H1 (cell line): ENCODE data around the gene SLC35A3. TPM values are rescaled to one million over a fixed set of nuclear protein-coding genes. Genes with fewer than 3 reads are reported as not detected.

Source experiments
- CTCF ChIA-PET: fragments of 300-600 bp; sonication (Branson Sonifier 250); formaldehyde crosslinking; loops from one replicate; lab custom pipeline; 2021; ENCODE audit not compliant: partially characterized antibody; lab: Charles Lee
- POLR2A ChIA-PET: fragments of 300-600 bp; sonication (Branson Sonifier 250); formaldehyde crosslinking; loops from one replicate; lab custom pipeline; 2021; ENCODE audit warnings: inconsistent platforms; ENCODE audit not compliant: partially characterized antibody; lab: Charles Lee
- DNase-seq, 2 experiments: peaks; one replicate each; pipeline versions ENCODE4 v3.0.0 to v3.0.0-alpha.2; 2010 to 2022; ENCODE audit warnings: low spot score in 2 of 2, low read depth in 1 of 2, mixed read lengths in 1 of 2
- FAIRE-seq: peaks from 2 replicates; lab custom pipeline; 2011; peaks lifted over from hg19 to GRCh38; lab: Jason Lieb, UNC
- H2AFZ ChIP-seq: 2 replicates; pipeline ENCODE4 v1.8.1; 2012; ENCODE audit warnings: low read length, inconsistent platforms
- H2AK5ac ChIP-seq: 2 replicates; pipeline ENCODE4 v1.6.1; 2013; ENCODE audit warnings: low read depth, low read length
- H2BK120ac ChIP-seq: replicated peaks from 2 replicates; pipeline ENCODE3; 2013; ENCODE audit warnings: low read depth, low read length, inconsistent platforms
- H2BK12ac ChIP-seq: 2 replicates; pipeline ENCODE4 v1.6.1; 2013; ENCODE audit warnings: low read depth, low read length
- H2BK15ac ChIP-seq: 2 replicates; pipeline ENCODE4 v1.6.1; 2013; ENCODE audit warnings: low read length
- H2BK20ac ChIP-seq: 2 replicates; pipeline ENCODE4 v1.6.1; 2013; ENCODE audit warnings: low read length
- H2BK5ac ChIP-seq: 2 replicates; pipeline ENCODE4 v1.6.1; 2013; ENCODE audit warnings: low read depth, low read length
- H3K14ac ChIP-seq: 2 replicates; pipeline ENCODE4 v1.6.1; 2013; ENCODE audit warnings: inconsistent platforms; ENCODE audit not compliant: insufficient read length
- H3K18ac ChIP-seq: 2 replicates; pipeline ENCODE4 v1.6.1; 2013; ENCODE audit warnings: low read length; ENCODE audit errors: extremely low read depth
- H3K23ac ChIP-seq: 2 replicates; pipeline ENCODE4 v1.6.1; 2013; ENCODE audit warnings: inconsistent platforms; ENCODE audit not compliant: insufficient read length
- H3K23me2 ChIP-seq: 2 replicates; pipeline ENCODE4 v1.6.1; 2013; ENCODE audit warnings: low read depth, low read length
- H3K27ac ChIP-seq: 2 replicates; pipeline ENCODE4 v1.6.1; 2011; ENCODE audit warnings: low read depth, low read length, inconsistent platforms
- H3K27me3 ChIP-seq, 4 experiments: replicated peaks in 1 of 4; 1 replicate in 1 of 4; 2 replicates in 3 of 4; pipeline versions ENCODE4 v1.6.1 to v1.8.1; 2011 to 2013; ENCODE audit warnings: low read length in 3 of 4, mild to moderate bottlenecking in 3 of 4, inconsistent platforms in 2 of 4, mixed read lengths in 2 of 4, moderate library complexity in 1 of 4; ENCODE audit not compliant: control insufficient read depth in 3 of 4, insufficient read depth in 3 of 4; ENCODE audit errors: extremely low read depth in 1 of 4
- H3K36me3 ChIP-seq, 4 experiments: 2 replicates each; pipeline versions ENCODE4 v1.6.1 to v1.8.1; 2011 to 2013; ENCODE audit warnings: mild to moderate bottlenecking in 4 of 4, low read length in 3 of 4, moderate library complexity in 2 of 4, control low read depth in 1 of 4, inconsistent platforms in 1 of 4; ENCODE audit not compliant: insufficient read depth in 4 of 4, control insufficient read depth in 2 of 4
- H3K4ac ChIP-seq: replicated peaks from 2 replicates; pipeline ENCODE3; 2013; ENCODE audit warnings: low read length, low read depth, mixed read lengths, inconsistent platforms; ENCODE audit not compliant: insufficient read length
- H3K4me1 ChIP-seq, 4 experiments: replicated peaks in 1 of 4; 1 replicate in 1 of 4; 2 replicates in 3 of 4; pipeline versions ENCODE4 v1.6.1 to v1.8.1; 2011 to 2013; ENCODE audit warnings: low read length in 3 of 4, inconsistent platforms in 2 of 4, mixed read lengths in 1 of 4; ENCODE audit not compliant: insufficient read depth in 4 of 4, control insufficient read depth in 3 of 4
- H3K4me2 ChIP-seq, 2 experiments: 2 replicates each; pipeline versions ENCODE4 v1.6.1 to v1.8.1; 2011 to 2013; ENCODE audit warnings: low read depth in 2 of 2, low read length in 2 of 2, control low read depth in 1 of 2, inconsistent platforms in 1 of 2, mild to moderate bottlenecking in 1 of 2; ENCODE audit not compliant: insufficient read depth in 1 of 2
- H3K4me3 ChIP-seq, 4 experiments: fragments of 200-600, 300-600 bp in 1 of 4; sonication (generic), shearing (Covaris generic), sonication (Bioruptor Twin) in 1 of 4; 2 replicates each; pipeline versions ENCODE4 v1.5.1 to v1.8.1; 2011 to 2016; ENCODE audit warnings: low read length in 4 of 4, low read depth in 3 of 4, control low read depth in 2 of 4, inconsistent platforms in 2 of 4, mild to moderate bottlenecking in 2 of 4, mixed read lengths in 1 of 4, moderate library complexity in 1 of 4; ENCODE audit not compliant: insufficient read depth in 2 of 4; ENCODE audit errors: extremely low read depth in 1 of 4
- H3K56ac ChIP-seq: replicated peaks from 2 replicates; pipeline ENCODE3; 2013; ENCODE audit warnings: low read depth, mild to moderate bottlenecking, mixed read lengths, low read length, inconsistent platforms; ENCODE audit not compliant: insufficient read length
- H3K79me1 ChIP-seq: 2 replicates; pipeline ENCODE4 v1.6.1; 2013; ENCODE audit warnings: low read depth, low read length, control low read depth
- H3K79me2 ChIP-seq, 2 experiments: 2 replicates each; pipeline versions ENCODE4 v1.6.1 to v1.8.1; 2012 to 2013; ENCODE audit warnings: low read length in 2 of 2, mild to moderate bottlenecking in 2 of 2, inconsistent platforms in 1 of 2; ENCODE audit not compliant: insufficient read depth in 2 of 2, control insufficient read depth in 1 of 2
- H3K9ac ChIP-seq, 4 experiments: replicated peaks in 1 of 4; 1 replicate in 1 of 4; 2 replicates in 3 of 4; pipeline versions ENCODE4 v1.6.1 to v1.8.1; 2011 to 2013; ENCODE audit warnings: low read depth in 3 of 4, low read length in 3 of 4, control low read depth in 2 of 4, mild to moderate bottlenecking in 2 of 4, moderate library complexity in 2 of 4, inconsistent platforms in 1 of 4; ENCODE audit errors: extremely low read depth in 1 of 4
- H3K9me3 ChIP-seq, 2 experiments: 2 replicates each; pipeline versions ENCODE4 v1.6.1 to v1.8.1; 2012 to 2013; ENCODE audit warnings: mild to moderate bottlenecking in 2 of 2, moderate library complexity in 2 of 2, control low read depth in 1 of 2, inconsistent platforms in 1 of 2, low read depth in 1 of 2, low read length in 1 of 2, mixed read lengths in 1 of 2; ENCODE audit not compliant: insufficient read depth in 2 of 2
- H4K20me1 ChIP-seq, 2 experiments: replicated peaks in 1 of 2; 2 replicates each; pipeline versions ENCODE3 to v1.8.1; 2011 to 2013; ENCODE audit warnings: inconsistent platforms in 2 of 2, low read length in 2 of 2, mild to moderate bottlenecking in 1 of 2; ENCODE audit not compliant: insufficient read depth in 2 of 2, control insufficient read depth in 1 of 2
- H4K5ac ChIP-seq: 2 replicates; pipeline ENCODE4 v1.6.1; 2013; ENCODE audit warnings: low read length, low read depth, mixed read lengths, inconsistent platforms; ENCODE audit not compliant: insufficient read length
- H4K8ac ChIP-seq: 2 replicates; pipeline ENCODE4 v1.8.0; 2013; ENCODE audit warnings: mild to moderate bottlenecking, moderate library complexity, low read length, inconsistent platforms; ENCODE audit not compliant: insufficient read depth; ENCODE audit errors: extremely low read depth
- H4K91ac ChIP-seq: replicated peaks from 2 replicates; pipeline ENCODE3; 2013; ENCODE audit warnings: low read length, mixed read lengths, inconsistent platforms; ENCODE audit not compliant: insufficient read length
- ATF2 ChIP-seq: IDR thresholded peaks from 2 replicates; pipeline ENCODE4 v1.6.1; 2012; ENCODE audit warnings: low read length, inconsistent platforms
- GTF2F1 ChIP-seq: IDR thresholded peaks from 2 replicates; pipeline ENCODE4 v1.6.1; 2012; ENCODE audit warnings: low read depth, low read length, improper control_type of control experiment, borderline replicate concordance
- JUND ChIP-seq: IDR thresholded peaks from 2 replicates; pipeline ENCODE4 v1.6.1; 2011; ENCODE audit warnings: mild to moderate bottlenecking, improper control_type of control experiment, low read length
- SIRT6 ChIP-seq: IDR thresholded peaks from one replicate; pipeline ENCODE4 v1.7.1; 2012; ENCODE audit warnings: low read length, inconsistent platforms
- USF2 ChIP-seq: IDR thresholded peaks from 2 replicates; pipeline ENCODE4 v1.6.1; 2011; ENCODE audit warnings: low read length, improper control_type of control experiment
- WGBS, 2 experiments: shearing (Covaris generic) in 1 of 2; methylation state at CpG; one replicate each; pipeline versions ENCODE4 v1.1.6 to v1.1.7; 2013 to 2015; ENCODE audit warnings: low lambda C conversion rate in 2 of 2, mixed read lengths in 2 of 2, inconsistent platforms in 1 of 2, low coverage in 1 of 2, missing lambda C conversion rate in 1 of 2; ENCODE audit not compliant: insufficient replicate concordance in 2 of 2, insufficient coverage in 1 of 2, insufficient read length in 1 of 2; ENCODE audit errors: extremely low coverage in 1 of 2, missing lambda C conversion rate in 1 of 2; 5-methylcytosine and 5-hydroxymethylcytosine counted together
- long read RNA-seq, 2 experiments: library from RNA in 1 of 2; library from capped mRNA in 1 of 2; stranded (forward); transcript quantifications; one replicate each; pipeline ENCODE4 v2.0.0, GENCODE V29; 2021; ENCODE audit warnings: inconsistent platforms in 1 of 2
- polyA minus RNA-seq, 3 experiments: library from RNA; depleted of rRNA, polyadenylated mRNA; stranded (reverse); fragments of >200 nt; gene quantifications; 1 replicate in 2 of 3; 2 replicates in 1 of 3; pipeline ENCODE4 v1.2.3, GENCODE V29; 2011
- polyA plus RNA-seq, 7 experiments: library from polyadenylated mRNA; depleted of rRNA in 3 of 7; stranded (reverse) in 5 of 7; unstranded in 2 of 7; fragments of >200 nt in 5 of 7; fragments of 200-250 nt in 2 of 7; gene quantifications; 1 replicate in 5 of 7; 2 replicates in 1 of 7; 4 replicates in 1 of 7; pipeline versions ENCODE4 v1.2.1 to v1.2.3, GENCODE V29; 2011 to 2013; ENCODE audit warnings: missing spikeins in 2 of 7, mixed read lengths in 2 of 7
- total RNA-seq: library from RNA; stranded (reverse); fragmentation: NEBNext Ultra II Directional; extraction: Animal tissue kit (Norgen Biotek cat#: 25700); gene quantifications from 2 replicates; pipeline ENCODE4 v1.2.1, GENCODE V29; 2021

Gene SLC35A3
- total RNA-seq (12.5 and 13.8 TPM in 2 replicates), polyA plus RNA-seq (2011; rRNA removed) (2.6 and 3.0 TPM in 2 replicates), polyA minus RNA-seq (2011; rRNA and poly(A)+ RNA removed) (4.6 and 10.4 TPM in 2 replicates)
- polyA plus RNA-seq (2011; cell fraction: cytosol; rRNA removed): 5.3 TPM
- polyA plus RNA-seq (2011; cell fraction: nucleus; rRNA removed): 4.5 TPM
- 2.7 to 6.3 TPM (median 2.9 TPM) in 4 replicates for polyA plus RNA-seq (2012, experiment 1 of 2)
- 1.1 TPM for polyA plus RNA-seq (2012, experiment 2 of 2)
- polyA plus RNA-seq (2013, experiment 1 of 2): 10.9 TPM
- polyA plus RNA-seq (2013, experiment 2 of 2): 11.7 TPM
- polyA minus RNA-seq (2011; cell fraction: cytosol; rRNA and poly(A)+ RNA removed): 5.2 TPM
- polyA minus RNA-seq (2011; cell fraction: nucleus; rRNA and poly(A)+ RNA removed): 19.6 TPM
- long read RNA-seq, experiment 1, full-length matches to known transcripts: 4 of 8 reads
- long read RNA-seq, experiment 1, partial matches to known transcripts: 4 of 8 reads
- long read RNA-seq, experiment 1, other reads (novel, unspliced or antisense): 0 of 8 reads
- long read RNA-seq, experiment 2: 0 reads

GRCh38 chr1:99969729-99970621 lies at the start of gene SLC35A3:
SLC35A3 (plus strand) TSS chr1:99969996; CDS start chr1:99993555, 23,559 bp downstream.
- Histone ChIP-seq H3K4ac (no peak within 1 kb of the TSS), H2BK12ac (peak within 1 kb of the TSS; percentile 63; the same call in 1 of the 2 replicates), H3K27me3 (no peaks in the 10 kb centered on the region), H3K23me2 (peaks cover 8% of the 10 kb centered on the region), H2BK120ac (peak within 1 kb of the TSS; percentile 12), H3K9me3 (no peaks in the 10 kb centered on the region), H3K4me2 (peak within 1 kb of the TSS; percentile 71 to 78), H4K20me1 (no peaks in the 10 kb centered on the region), H3K79me2 (peaks cover 0 to 15% of the 10 kb centered on the region in 2 experiments; a peak in 2 of 4 replicates), H2BK5ac (peak within 1 kb of the TSS; percentile 61), H3K27ac (peak within 1 kb of the TSS; percentile 74), H3K56ac (peak within 1 kb of the TSS; percentile 72), H2BK20ac (no peak within 1 kb of the TSS), H3K23ac (no peak within 1 kb of the TSS), H2AK5ac (no peak within 1 kb of the TSS), H3K9ac (peak within 1 kb of the TSS; percentile 72 to 88 (median 76)), H3K36me3 (no peaks in the 10 kb centered on the region; a peak in 1 of 8 replicates), H4K91ac (peak within 1 kb of the TSS; percentile 65), H3K18ac (peak within 1 kb of the TSS; percentile 72; the same call in 1 of the 2 replicates), H2AFZ (peak within 1 kb of the TSS; percentile 99), H3K4me1 (peaks cover 0 to 8% (median 3%) of the 10 kb centered on the region in 4 experiments; a peak in 4 of 7 replicates), H3K14ac (no peak within 1 kb of the TSS), H4K8ac (peak within 1 kb of the TSS; percentile 99), H4K5ac (peak within 1 kb of the TSS; percentile 33), H3K79me1 (no peaks in the 10 kb centered on the region), H3K4me3 (peak within 1 kb of the TSS; percentile 81 to 87 (median 82)), H2BK15ac (peak within 1 kb of the TSS; percentile 74)
- ChIA-PET CTCF (interaction anchor here (1.1 to 1.6 kb wide), 3 partner anchors 9 to 160 kb away, joined by 3 to 6 read pairs (median 3); no protein-coding TSS in a partner anchor), POLR2A (interaction anchor here (0.5 to 2.2 kb wide), 15 partner anchors 9 to 492 kb away, joined by 3 to 17 read pairs (median 3); partner anchors contain the start of genes AGL and TRMT13)
- DNase-seq: peak; percentile 65 to 94
- FAIRE-seq: no peak
- 3% methylated on average over 70 of the region's 74 CpGs; no CpG with 5 or more reads in 1 of the 2 experiments for WGBS, 2 experiments
- TF ChIP-seq USF2 (no peak), JUND (no peak), GTF2F1 (no peak), SIRT6 (no peak), ATF2 (no peak)
